ENCODE results near the gene KASH5. TPM values are rescaled to one million over a fixed set of nuclear protein-coding genes. Genes with fewer than 3 reads are reported as not detected.

KASH5 gene
- total RNA-seq: not detected
- polyA plus RNA-seq: not detected
- long read RNA-seq, donor 1: 0 reads
- long read RNA-seq, donor 2: 0 reads
- long read RNA-seq, donor 3: 0 reads

GRCh38 chr19:49387936-49388372 lies at the start of gene KASH5:
Gene KASH5 (plus strand): TSS chr19:49388249. CDS start chr19:49390884, 2,635 bp downstream.
- peaks cover 0 to 6% (median 0%) of the 10 kb centered on the region in 9 donors for H3K4me1 ChIP-seq
- 39 to 55% methylated on average over 32 to 40 of the region's 40 CpGs for WGBS, 2 donors
- H3K4me3 ChIP-seq: peak within 1 kb of the TSS in 3 of 10 donors; percentile 17 to 34 (median 22)
- H3K27ac ChIP-seq: no peak within 1 kb of the TSS
- H3K9me3 ChIP-seq: peaks cover 0 to 4% (median 0%) of the 10 kb centered on the region in 11 donors
- peak; percentile 48 to 91 (median 82) for ATAC-seq
- no peaks in the 10 kb centered on the region for H3K36me3 ChIP-seq
- DNase-seq: peak; percentile 73 to 86
- H3K27me3 ChIP-seq: peaks cover 0 to 32% (median 5%) of the 10 kb centered on the region in 7 donors
- TF ChIP-seq CTCF (IDR thresholded peaks at IDR 0.05): no peak
- intact Hi-C loops (cut with DNase I): no loop called here

- no peak for TF ChIP-seq CTCF (IDR thresholded peaks at IDR 0.05)
- ATAC-seq (peak; percentile 28 to 70 (median 63)), DNase-seq (peak; percentile 69 to 73)
- H3K9me3 ChIP-seq: no peaks in the 10 kb centered on the region
- intact Hi-C loops (cut with DNase I): loop anchor here in 1 of 10 donors (2.0 kb wide), 1 partner anchor 24 kb away; the partner anchor contains the start of genes DKKL1 and TEAD2
- 9 to 13% methylated on average over 30 of the region's 30 CpGs for WGBS, 2 donors
- H3K36me3 ChIP-seq: peaks cover 0 to 64% (median 23%) of the 10 kb centered on the region in 9 donors
- H3K4me3 ChIP-seq: peak overlapping the region in 9 of 10 donors; percentile 27 to 63 (median 45)
- peaks cover 2 to 51% (median 27%) of the 10 kb centered on the region in 9 donors for H3K4me1 ChIP-seq
- H3K27me3 ChIP-seq: no peaks in the 10 kb centered on the region
- peak overlapping the region in 9 of 10 donors; percentile 10 to 88 (median 80) for H3K27ac ChIP-seq
Observed at GRCh38 chr19:49338691-49339300, 49.3 kb upstream of the KASH5 start.

GRCh38 chr19:49339301-49340068 lies 48.6 kb upstream of the KASH5 start:
- Histone ChIP-seq H3K27me3 (no peaks in the 10 kb centered on the region), H3K36me3 (peaks cover 0 to 71% (median 29%) of the 10 kb centered on the region in 9 donors), H3K4me3 (peak overlapping the region in 9 of 10 donors; percentile 27 to 63 (median 45)), H3K4me1 (peaks cover 2 to 45% (median 27%) of the 10 kb centered on the region in 9 donors), H3K9me3 (no peaks in the 10 kb centered on the region), H3K27ac (peak overlapping the region; percentile 0 to 88 (median 80))
- intact Hi-C loops (cut with DNase I): loop anchor here in 1 of 10 donors (2.0 kb wide), 1 partner anchor 23 kb away; the partner anchor contains the start of genes DKKL1 and TEAD2
- ATAC-seq: peak; percentile 94 to 97 (median 96)
- TF ChIP-seq CTCF (IDR thresholded peaks at IDR 0.05): no peak
- 8 to 9% methylated on average over 46 to 47 of the region's 47 CpGs for WGBS, 2 donors
- peak; percentile 88 to 91 for DNase-seq

Measured in heart right ventricle (tissue), 16 donors.